K562 (cell line): ENCODE data around the gene NCKIPSD. TPM values are rescaled to one million over a fixed set of nuclear protein-coding genes. Genes with fewer than 3 reads are reported as not detected.

ENCODE experiments used
- DIDO1 ChIP-seq: fragments of 450-650 bp; IDR thresholded peaks from 2 replicates; pipeline ENCODE4 v1.6.1; 2016; ENCODE audit warnings: low read depth, missing biosample characterization, missing genetic modification characterization
- GATAD2B ChIP-seq: fragments of 450-650 bp; IDR thresholded peaks from 2 replicates; pipeline ENCODE4 v1.6.1; 2017; ENCODE audit warnings: mild to moderate bottlenecking, borderline replicate concordance
- HDAC3 ChIP-seq: fragments of 450-650 bp; IDR thresholded peaks from 2 replicates; pipeline ENCODE4 v1.6.1; 2018; ENCODE audit warnings: borderline replicate concordance, mild to moderate bottlenecking, moderate library complexity; ENCODE audit not compliant: partially characterized antibody
- HNRNPUL1 ChIP-seq: fragments of 200-400 bp; formaldehyde crosslinking; IDR thresholded peaks from 2 replicates; pipeline ENCODE4 v1.6.1; 2017; ENCODE audit warnings: low read length
- KLF10 ChIP-seq: fragments of 250-450 bp; sonication (Bioruptor Pico); IDR thresholded peaks from 2 replicates; pipeline ENCODE4 v1.6.1; 2021; ENCODE audit warnings: matching md5 sums
- MNT ChIP-seq, 2 experiments: fragments of 450-650 bp; conservative IDR thresholded peaks; 2 replicates each; pipeline ENCODE4 v1.6.1; 2017; ENCODE audit warnings: mild to moderate bottlenecking in 2 of 2, moderate library complexity in 2 of 2
- NCOR1 ChIP-seq: fragments of 450-650 bp; IDR thresholded peaks from 2 replicates; pipeline ENCODE4 v1.6.1; 2016; ENCODE audit warnings: mild to moderate bottlenecking, moderate library complexity
- NFIX ChIP-seq: fragments of 250-450 bp; sonication (Bioruptor Pico); IDR thresholded peaks from 2 replicates; pipeline ENCODE4 v1.4.0; 2020; ENCODE audit warnings: low read depth, mild to moderate bottlenecking, moderate library complexity
- RBFOX2 ChIP-seq: fragments of 200-400 bp; formaldehyde crosslinking; IDR thresholded peaks from 2 replicates; pipeline ENCODE4 v1.6.1; 2017; ENCODE audit warnings: low read depth, mild to moderate bottlenecking, low read length, moderate library complexity
- RFX5 ChIP-seq: IDR thresholded peaks from 2 replicates; pipeline ENCODE4 v1.6.1; 2011; ENCODE audit warnings: low read depth, mild to moderate bottlenecking, improper control_type of control experiment, low read length
- TSHZ1 ChIP-seq: fragments of 250-450 bp; sonication (Bioruptor Pico); IDR thresholded peaks from 2 replicates; pipeline ENCODE4 v1.4.0; 2020; ENCODE audit warnings: mild to moderate bottlenecking, moderate library complexity
- USF1 ChIP-seq: sonication (generic); formaldehyde crosslinking; IDR thresholded peaks from 2 replicates; pipeline ENCODE4 v1.9.0; 2022; ENCODE audit warnings: mild to moderate bottlenecking, missing genetic modification reagents
- ZNF134 ChIP-seq: fragments of 250-450 bp; sonication (Bioruptor Pico); conservative IDR thresholded peaks from 2 replicates; pipeline ENCODE4 v1.4.0; 2020
- ZNF41 ChIP-seq: fragments of 250-450 bp; sonication (Bioruptor Pico); conservative IDR thresholded peaks from 2 replicates; pipeline ENCODE4 v1.4.0; 2020; ENCODE audit warnings: mild to moderate bottlenecking
- ZNF57 ChIP-seq: fragments of 450-650 bp; formaldehyde crosslinking; IDR thresholded peaks from 2 replicates; pipeline ENCODE4 v1.4.0; 2020; ENCODE audit warnings: mild to moderate bottlenecking, moderate library complexity
- ZNF592 ChIP-seq: fragments of 450-650 bp; IDR thresholded peaks from 2 replicates; pipeline ENCODE4 v1.6.1; 2017; ENCODE audit warnings: antibody characterized with exemption, mild to moderate bottlenecking
- ZNF830 ChIP-seq: fragments of 250-450 bp; sonication (Bioruptor Pico); IDR thresholded peaks from 2 replicates; pipeline ENCODE4 v1.5.0; 2021; ENCODE audit warnings: mild to moderate bottlenecking
- ZZZ3 ChIP-seq: fragments of 450-650 bp; IDR thresholded peaks from 2 replicates; pipeline ENCODE4 v1.6.1; 2016; ENCODE audit warnings: antibody characterized with exemption, mild to moderate bottlenecking, moderate library complexity
- polyA plus RNA-seq, 8 experiments: library from polyadenylated mRNA; depleted of rRNA in 4 of 8; stranded (reverse) in 5 of 8; unstranded in 3 of 8; fragments of >200 nt; fragmentation: Nextera tagmentation in 2 of 8; fragmentation: Illumina TruSeq in 1 of 8; extraction: Ambion mirVana in 2 of 8; extraction: Trizol in 1 of 8; gene quantifications; 2 replicates each; pipeline versions ENCODE4 v1.2.1 to v1.2.3, GENCODE V29; 2011 to 2014; ENCODE audit warnings: inconsistent platforms in 1 of 8, missing spikeins in 1 of 8
- total RNA-seq, 7 experiments: library from RNA; depleted of rRNA in 6 of 7; stranded (reverse); fragments of >200 nt in 6 of 7; fragmentation: Illumina TruSeq in 2 of 7; extraction: Trizol in 2 of 7; gene quantifications; 2 replicates each; pipeline versions ENCODE4 v1.2.1 to v1.2.3, GENCODE V29; 2011 to 2021; ENCODE audit warnings: low replicate concordance in 1 of 7

NCKIPSD gene
- total and polyA plus RNA-seq, 9 of the 15 experiments (the other 6 are each of a cell fraction or from before 2014, with no cell fraction given) = 0.49 to 24.4 (median 12.3) TPM

- TF ChIP-seq ZNF57 (CRISPR knock-in tag) (no peak), KLF10 (no peak), ZNF41 (no peak), HNRNPUL1 (no peak), NCOR1 (no peak), NFIX (no peak), ZNF830 (no peak), RFX5 (no peak), ZZZ3 (no peak), GATAD2B (no peak), RBFOX2 (peak; percentile 74), ZNF592 (0 out of 2 replicates have a peak, but pooled peaks have one; percentile 25), MNT (conservative IDR thresholded peaks at IDR 0.05) (peak in 1 of 2 experiments; percentile 41; a peak in 1 of 4 replicates), USF1 (CRISPR knock-in tag) (no peak), DIDO1 (tag) (no peak), TSHZ1 (CRISPR knock-in tag) (no peak), ZNF134 (CRISPR knock-in tag) (no peak), HDAC3 (no peak)
Measured at GRCh38 chr3:48685603-48686511, at the start of gene NCKIPSD (continued).
